IPS-18a (cell line): ENCODE measurements around the gene TINAG.

Experiments used
- H3K27ac ChIP-seq: one replicate; pipeline ENCODE4 v1.5.1; 2013; ENCODE audit warnings: low read length
- H3K27me3 ChIP-seq: one replicate; pipeline ENCODE4 v1.6.1; 2013; ENCODE audit warnings: mild to moderate bottlenecking, low read length; ENCODE audit not compliant: control insufficient read depth, insufficient read depth
- H3K36me3 ChIP-seq: one replicate; pipeline ENCODE4 v1.6.1; 2013; ENCODE audit warnings: low read depth, low read length; ENCODE audit not compliant: control insufficient read depth
- H3K4me1 ChIP-seq: one replicate; pipeline ENCODE4 v1.6.1; 2013; ENCODE audit warnings: low read depth, low read length; ENCODE audit not compliant: control insufficient read depth
- H3K4me3 ChIP-seq: one replicate; pipeline ENCODE4 v1.5.1; 2013; ENCODE audit warnings: low read length
- H3K9ac ChIP-seq: one replicate; pipeline ENCODE4 v1.6.1; 2013; ENCODE audit warnings: mild to moderate bottlenecking, low read length, moderate library complexity
- H3K9me3 ChIP-seq: one replicate; pipeline ENCODE4 v1.6.1; 2013; ENCODE audit warnings: low read depth, low read length; ENCODE audit not compliant: control insufficient read depth

Gene TINAG

GRCh38 chr6:54366667-54367327 lies 58.6 kb downstream of the TINAG start:
- Histone ChIP-seq H3K4me1 (no peaks in the 10 kb centered on the region), H3K9ac (no peak overlapping the region), H3K4me3 (no peak overlapping the region), H3K9me3 (no peaks in the 10 kb centered on the region), H3K27ac (no peak overlapping the region), H3K36me3 (no peaks in the 10 kb centered on the region), H3K27me3 (no peaks in the 10 kb centered on the region)

- Histone ChIP-seq H3K9me3 (no peaks in the 10 kb centered on the region), H3K27me3 (no peaks in the 10 kb centered on the region), H3K4me1 (no peaks in the 10 kb centered on the region), H3K27ac (no peak overlapping the region), H3K4me3 (no peak overlapping the region), H3K9ac (no peak overlapping the region), H3K36me3 (no peaks in the 10 kb centered on the region)
These were observed 69.5 kb downstream of the TINAG start for GRCh38 chr6:54377776-54378175.

DNA sequence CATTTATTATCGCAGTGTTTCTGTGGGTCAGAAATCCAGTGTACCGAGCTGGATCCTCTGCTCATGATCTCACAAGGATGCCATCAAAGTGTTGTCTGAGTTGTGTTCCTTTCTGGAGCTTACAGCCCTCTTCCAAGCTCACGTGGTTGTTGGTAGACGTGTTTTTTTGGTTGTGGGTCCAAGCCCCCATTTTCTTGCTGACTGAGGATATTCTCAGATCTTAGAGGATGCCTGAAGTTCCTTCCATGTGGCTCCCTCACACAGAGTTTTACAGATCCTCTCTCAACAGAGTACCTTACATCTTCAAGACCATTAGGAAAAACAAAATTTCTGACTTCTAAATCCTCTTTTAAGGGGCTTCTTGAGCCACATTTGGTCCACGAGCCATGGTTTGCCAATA lies 78.1 kb downstream of the TINAG start:
- Histone ChIP-seq H3K4me3 (no peak overlapping the region), H3K36me3 (no peaks in the 10 kb centered on the region), H3K9ac (no peak overlapping the region), H3K4me1 (no peaks in the 10 kb centered on the region), H3K9me3 (no peaks in the 10 kb centered on the region), H3K27ac (no peak overlapping the region), H3K27me3 (no peaks in the 10 kb centered on the region)

DNA sequence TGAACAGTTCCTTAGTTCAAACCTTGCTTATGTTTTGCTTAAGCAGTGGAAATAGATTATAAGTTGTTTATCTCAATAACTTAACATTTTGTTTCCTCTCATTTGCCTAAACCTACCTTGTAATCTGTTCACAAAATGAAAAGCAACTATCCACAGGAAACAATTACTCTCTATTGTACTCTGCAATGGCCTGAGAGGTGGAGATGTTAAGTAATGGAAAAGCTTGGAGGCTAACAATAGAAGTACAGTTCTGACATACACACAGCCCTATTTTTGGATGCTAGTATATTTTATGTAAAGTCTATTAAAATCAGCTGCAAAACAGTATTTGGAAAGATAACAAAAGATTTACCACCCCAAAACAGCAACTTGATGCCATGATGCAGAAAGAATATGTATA lies 82.1 kb downstream of the TINAG start:
- Histone ChIP-seq H3K36me3 (no peaks in the 10 kb centered on the region), H3K9me3 (peaks cover 7% of the 10 kb centered on the region), H3K4me3 (no peak overlapping the region)

GRCh38 chr6:54391577-54391976 lies 83.3 kb downstream of the TINAG start:
- no peaks in the 10 kb centered on the region for H3K36me3 ChIP-seq
- H3K9ac ChIP-seq: no peak overlapping the region

More for the DNA sequence above, 82.1 kb downstream of the TINAG start:
- Histone ChIP-seq H3K27me3 (no peaks in the 10 kb centered on the region), H3K9ac (no peak overlapping the region), H3K4me1 (no peaks in the 10 kb centered on the region), H3K27ac (no peak overlapping the region)

DNA sequence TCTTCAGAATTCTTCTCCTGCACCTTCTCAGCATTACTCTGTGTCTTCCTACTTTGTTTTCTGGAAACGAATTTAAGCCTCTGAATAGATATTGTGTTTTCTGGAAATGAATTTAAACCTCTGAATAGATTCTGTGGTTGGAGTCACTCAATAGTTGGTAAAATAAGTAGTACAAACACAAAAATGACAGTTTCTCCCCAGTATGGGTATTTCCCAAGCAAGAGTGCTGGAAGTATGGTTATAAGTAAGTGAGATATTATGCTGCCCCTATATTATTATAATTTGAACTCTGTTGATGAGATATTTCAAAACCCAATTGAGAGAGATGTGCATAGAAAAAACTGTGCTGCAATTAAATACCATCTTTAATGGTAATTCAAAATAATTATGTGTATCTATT lies 94.9 kb downstream of the TINAG start:
- Histone ChIP-seq H3K27ac (no peak overlapping the region), H3K9ac (no peak overlapping the region), H3K36me3 (no peaks in the 10 kb centered on the region), H3K9me3 (no peaks in the 10 kb centered on the region), H3K27me3 (no peaks in the 10 kb centered on the region), H3K4me1 (no peaks in the 10 kb centered on the region), H3K4me3 (no peak overlapping the region)

More at GRCh38 chr6:54391577-54391976, 83.3 kb downstream of the TINAG start:
- Histone ChIP-seq H3K4me3 (no peak overlapping the region), H3K27ac (no peak overlapping the region), H3K4me1 (no peaks in the 10 kb centered on the region), H3K27me3 (no peaks in the 10 kb centered on the region), H3K9me3 (peaks cover 7% of the 10 kb centered on the region)

DNA sequence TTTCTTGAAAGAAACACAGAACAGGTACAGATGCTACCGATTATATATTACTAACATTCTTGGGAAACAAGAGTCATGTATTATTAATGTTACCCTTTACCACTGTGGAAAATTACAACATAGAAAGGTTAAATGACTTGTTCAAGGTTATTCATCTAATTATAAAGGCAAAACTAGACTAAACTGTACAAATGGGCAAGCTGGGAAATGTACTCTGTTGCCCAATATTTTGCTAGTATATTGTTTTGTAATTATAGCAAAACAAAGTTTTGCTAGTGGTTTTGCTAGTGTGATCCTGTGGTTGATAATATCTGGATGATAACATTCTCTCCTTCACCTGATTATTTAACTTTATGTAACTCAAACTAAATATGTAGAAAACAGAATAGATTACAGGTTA lies 96.5 kb downstream of the TINAG start:
- H3K4me3 ChIP-seq: no peak overlapping the region
- no peaks in the 10 kb centered on the region for H3K36me3 ChIP-seq
- H3K27ac ChIP-seq: no peak overlapping the region

DNA sequence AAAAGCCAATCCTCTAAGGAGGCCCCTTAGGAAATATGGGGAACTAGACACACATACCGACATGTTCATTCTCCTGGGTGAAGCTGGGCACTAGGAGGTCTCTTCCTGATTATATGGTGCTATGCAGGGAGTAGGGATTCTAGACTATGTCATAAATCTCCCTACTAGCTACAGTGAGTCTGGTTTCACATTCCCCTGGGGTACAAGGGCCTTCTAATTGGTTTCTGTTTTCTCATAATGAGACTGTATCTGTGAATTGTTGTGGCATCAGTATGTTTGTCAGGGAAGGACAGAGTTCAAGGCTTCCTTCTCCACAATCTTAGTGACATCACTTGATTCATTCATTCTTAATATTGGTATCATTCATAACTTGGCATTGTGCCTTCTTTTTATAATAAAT lies 103.5 kb downstream of the TINAG start:
- Histone ChIP-seq H3K4me3 (no peak overlapping the region), H3K9me3 (no peaks in the 10 kb centered on the region), H3K9ac (no peak overlapping the region), H3K27ac (no peak overlapping the region), H3K27me3 (no peaks in the 10 kb centered on the region), H3K36me3 (no peaks in the 10 kb centered on the region), H3K4me1 (no peaks in the 10 kb centered on the region)

More for the DNA sequence above, 96.5 kb downstream of the TINAG start:
- no peaks in the 10 kb centered on the region for H3K27me3 ChIP-seq
- no peaks in the 10 kb centered on the region for H3K4me1 ChIP-seq
- H3K9ac ChIP-seq: no peak overlapping the region
- no peaks in the 10 kb centered on the region for H3K9me3 ChIP-seq

DNA sequence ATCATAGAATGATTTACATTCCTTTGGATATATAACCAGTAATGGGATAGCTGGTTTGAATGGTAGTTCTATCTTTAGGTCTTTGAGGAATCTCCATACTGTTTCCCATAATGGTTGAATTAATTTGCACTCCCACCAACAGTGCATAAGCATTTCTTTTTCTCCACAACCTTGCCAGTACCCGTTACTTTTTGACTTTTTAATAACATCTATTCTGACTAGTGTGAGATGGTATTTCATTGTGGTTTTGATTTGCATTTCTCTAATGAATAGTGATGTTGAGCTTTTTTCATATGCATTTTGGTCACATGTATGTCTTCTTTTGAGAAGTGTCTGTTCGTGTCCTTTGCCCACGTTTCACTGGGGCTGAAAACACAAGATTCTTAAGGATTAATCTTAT lies 107.3 kb downstream of the TINAG start:
- Histone ChIP-seq H3K9ac (no peak overlapping the region), H3K36me3 (no peaks in the 10 kb centered on the region), H3K4me3 (no peak overlapping the region), H3K9me3 (peaks cover 4% of the 10 kb centered on the region), H3K4me1 (no peaks in the 10 kb centered on the region), H3K27ac (no peak overlapping the region), H3K27me3 (no peaks in the 10 kb centered on the region)

GRCh38 chr6:54419885-54420284 lies 111.6 kb downstream of the TINAG start:
- no peak overlapping the region for H3K9ac ChIP-seq
- no peak overlapping the region for H3K4me3 ChIP-seq
- no peaks in the 10 kb centered on the region for H3K4me1 ChIP-seq
- peaks cover 4% of the 10 kb centered on the region for H3K9me3 ChIP-seq
- H3K36me3 ChIP-seq: no peaks in the 10 kb centered on the region
- no peak overlapping the region for H3K27ac ChIP-seq
- H3K27me3 ChIP-seq: no peaks in the 10 kb centered on the region

- no peaks in the 10 kb centered on the region for H3K4me1 ChIP-seq
- no peaks in the 10 kb centered on the region for H3K9me3 ChIP-seq
- no peaks in the 10 kb centered on the region for H3K27me3 ChIP-seq
- no peak overlapping the region for H3K27ac ChIP-seq
- H3K4me3 ChIP-seq: no peak overlapping the region
- H3K9ac ChIP-seq: no peak overlapping the region
- no peaks in the 10 kb centered on the region for H3K36me3 ChIP-seq
These were observed 118.8 kb downstream of the TINAG start for GRCh38 chr6:54426995-54427394.

- Histone ChIP-seq H3K9ac (no peak overlapping the region), H3K27me3 (no peaks in the 10 kb centered on the region), H3K36me3 (no peaks in the 10 kb centered on the region), H3K9me3 (no peaks in the 10 kb centered on the region), H3K4me1 (no peaks in the 10 kb centered on the region), H3K27ac (no peak overlapping the region), H3K4me3 (no peak overlapping the region)
These were observed 119.2 kb downstream of the TINAG start for GRCh38 chr6:54427396-54427937.
